M059J (cell line): Measurements from ENCODE around the gene SCTR. TPM values are rescaled to one million over a fixed set of nuclear protein-coding genes. Genes with fewer than 3 reads are reported as not detected.

Source experiments
- DNase-seq: peaks from one replicate; pipeline ENCODE4 v3.0.0-alpha.2; 2012; ENCODE audit warnings: low read depth
- total RNA-seq: library from RNA; depleted of rRNA; stranded (reverse); fragments of >200 nt; shearing (Covaris generic); gene quantifications from 2 replicates; pipeline ENCODE4 v1.2.3, GENCODE V29; 2014

Gene SCTR
- total RNA-seq, 1 experiment from 2014 or later, result not detected

DNA sequence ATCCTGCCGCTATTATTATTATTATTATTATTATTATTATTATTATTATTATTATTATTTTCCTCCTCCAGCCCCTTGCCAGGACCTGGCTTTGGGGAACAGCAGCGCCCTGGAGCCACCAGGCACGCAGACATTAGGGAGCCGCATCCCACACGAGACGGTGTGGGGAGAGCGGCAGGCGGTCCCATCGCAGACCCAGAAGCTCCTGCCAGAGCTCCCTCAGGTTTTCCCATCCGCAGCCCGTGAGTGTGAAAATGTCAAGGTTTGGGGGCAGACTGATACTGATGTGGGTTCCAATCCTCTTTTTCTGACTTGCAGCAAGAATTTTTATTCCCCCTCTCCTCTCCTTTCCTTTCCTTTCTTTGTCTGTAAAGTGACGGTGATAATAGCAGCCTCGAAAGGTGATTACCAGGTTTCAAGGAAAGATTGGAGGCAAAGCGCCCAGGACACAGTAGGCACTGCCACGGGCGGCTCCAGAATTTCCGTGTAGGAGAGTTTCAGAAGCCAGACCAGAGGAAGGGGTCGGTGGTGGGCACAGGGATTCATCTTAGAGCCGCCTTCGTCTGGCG, 816 bp downstream of the SCTR start:
- no peak for DNase-seq

DNA sequence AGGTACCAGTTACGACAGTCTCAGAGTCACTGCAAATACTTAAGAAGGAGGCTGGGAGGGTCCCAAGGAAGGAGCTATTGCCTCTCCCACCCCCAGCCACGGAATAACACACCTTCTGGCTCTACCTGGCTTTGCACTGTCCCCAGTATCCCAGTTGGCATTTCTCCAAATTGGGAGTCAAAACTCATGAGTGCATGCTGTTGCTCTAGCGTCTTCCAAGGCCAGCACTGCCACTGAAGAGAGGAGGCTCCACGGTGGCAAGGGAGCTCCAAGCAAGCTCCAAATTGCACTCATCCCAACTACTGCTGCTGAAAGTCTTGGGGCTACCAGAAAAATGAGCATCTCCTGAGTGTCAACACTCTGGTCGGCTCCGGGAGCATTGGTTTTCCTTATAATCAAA, 1.6 kb downstream of the SCTR start:
- no peak for DNase-seq

DNA sequence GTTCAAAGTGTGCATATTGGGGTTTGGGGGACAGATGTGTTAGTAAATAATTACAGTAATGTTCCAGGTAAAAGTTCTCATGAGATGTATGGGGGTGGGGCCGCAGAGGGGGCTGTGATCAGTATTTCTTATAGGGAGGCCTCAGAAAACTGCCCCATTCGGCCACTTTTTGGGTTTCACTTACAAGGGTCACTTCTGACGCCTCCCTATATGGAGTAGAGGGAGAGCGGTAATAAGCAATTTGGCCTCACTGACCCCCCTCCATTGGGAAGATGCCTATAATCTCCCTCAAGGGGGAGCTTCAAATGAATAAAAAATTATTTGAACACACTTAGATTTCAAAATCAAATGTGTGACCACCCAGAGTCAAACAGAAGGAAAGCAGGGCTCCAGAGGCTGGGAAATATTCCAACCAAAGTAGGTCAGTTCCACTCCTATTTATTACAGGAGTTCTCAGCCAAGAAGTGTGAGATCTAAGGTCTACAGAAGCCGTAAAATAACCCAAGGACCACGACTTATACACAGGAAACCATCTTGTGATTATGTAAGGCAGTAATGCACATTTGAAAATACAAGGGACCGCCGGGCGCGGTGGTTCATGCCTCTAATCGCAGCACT, 2.7 kb downstream of the SCTR start:
- no peak for DNase-seq

DNA sequence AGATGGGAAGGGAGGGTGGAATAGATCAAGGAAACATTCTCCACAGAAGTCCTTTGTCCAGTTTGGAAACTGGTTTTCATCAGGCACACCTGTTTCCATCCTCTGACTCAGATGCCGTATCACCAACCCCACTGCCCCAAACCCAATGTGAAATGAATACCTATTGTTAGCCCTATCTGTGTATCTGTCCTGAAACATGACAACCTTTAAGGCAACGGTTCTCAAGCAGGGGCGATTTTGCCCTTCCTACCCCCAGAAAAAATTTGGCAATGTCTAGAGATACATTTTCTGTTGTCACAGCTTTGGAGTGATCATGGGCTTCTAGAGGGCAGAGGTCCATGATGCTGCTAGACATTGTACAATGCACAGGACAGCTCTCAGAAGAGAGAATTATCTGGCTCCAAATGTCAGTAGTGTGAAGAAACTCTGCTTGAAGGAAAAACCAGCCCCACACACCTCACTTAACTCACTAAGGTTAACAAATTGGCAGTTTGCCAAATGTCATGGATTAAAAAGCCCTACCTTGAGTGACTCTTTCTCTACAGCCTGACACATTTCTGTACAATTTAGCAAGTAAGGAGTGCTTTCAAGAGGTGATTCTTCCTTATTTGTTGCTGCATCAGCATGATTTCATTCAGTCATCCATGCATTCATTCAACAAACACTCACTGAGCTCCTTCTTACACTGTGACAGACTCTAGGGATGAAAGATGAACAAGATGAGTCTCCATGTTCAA, 3.4 kb downstream of the SCTR start:
- no peak for DNase-seq

DNA sequence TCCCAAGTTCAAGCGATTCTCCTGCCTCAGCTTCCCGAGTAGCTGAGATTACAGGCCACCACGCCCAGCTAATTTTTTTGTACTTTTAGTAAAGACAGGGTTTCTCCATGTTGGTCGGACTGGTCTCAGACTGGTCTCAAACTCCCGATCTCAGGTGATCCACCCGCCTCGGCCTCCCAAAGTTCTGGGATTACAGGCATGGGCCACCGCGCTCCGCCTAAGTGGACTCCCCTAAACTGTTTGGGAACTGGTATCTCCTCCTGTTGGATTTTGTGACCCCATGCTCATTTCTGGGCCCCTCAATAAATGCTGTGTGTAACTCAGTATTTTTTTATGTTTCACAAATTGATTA, 5.2 kb downstream of the SCTR start:
- DNase-seq, result no peak

DNA sequence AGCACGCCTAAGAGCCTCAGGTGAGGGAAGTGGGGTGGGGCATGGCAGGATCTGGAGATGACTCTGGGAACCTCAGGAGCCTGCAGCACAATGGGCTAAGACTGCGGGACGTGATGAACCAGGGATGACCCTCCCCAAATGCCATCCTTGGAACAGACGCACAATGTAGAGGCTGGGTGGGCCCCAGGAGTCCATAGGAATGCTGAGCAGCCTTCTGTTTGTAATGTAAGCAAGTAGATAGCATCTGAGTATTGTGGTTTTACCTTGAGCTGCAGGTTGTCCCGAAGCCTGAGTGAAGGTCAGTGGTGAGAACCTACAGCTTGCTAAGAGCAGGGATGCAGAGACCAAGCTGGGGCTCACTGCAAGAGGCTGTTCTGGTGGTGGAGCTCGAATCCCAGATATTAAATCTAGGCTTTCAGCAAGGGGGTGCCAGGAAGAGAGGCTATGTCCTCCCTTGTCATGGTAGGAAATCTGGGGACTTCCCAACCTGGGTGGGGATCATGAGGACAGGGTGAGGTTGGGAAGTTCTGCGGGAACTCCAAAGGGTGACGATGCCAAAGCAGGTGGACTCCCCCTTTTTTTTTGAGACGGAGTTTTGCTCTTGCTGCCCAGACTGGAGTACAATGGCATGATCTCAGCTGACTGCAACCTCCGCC, 5.8 kb downstream of the SCTR start:
- no peak for DNase-seq

DNA sequence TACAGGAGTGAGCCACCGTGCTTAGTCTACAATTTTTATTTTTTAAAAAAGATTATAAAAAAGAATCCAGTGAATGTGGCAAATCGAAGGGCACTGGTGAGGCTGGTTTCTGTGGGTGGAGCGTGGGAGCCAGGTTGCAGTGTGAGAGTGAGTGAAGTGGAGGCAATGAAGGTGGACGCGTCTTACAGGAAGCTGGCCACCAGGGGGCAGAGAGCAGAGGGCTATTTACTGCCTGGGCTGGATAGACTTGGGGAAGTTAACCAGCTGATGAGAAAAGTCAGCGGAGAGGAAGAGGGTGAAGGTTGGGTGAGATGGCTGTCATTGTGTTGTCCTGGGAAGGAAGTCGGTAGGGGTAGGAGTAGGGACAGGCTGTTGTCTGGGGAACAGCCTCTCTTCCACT, 6.8 kb downstream of the SCTR start:
- DNase-seq, result peak; percentile 36

DNA sequence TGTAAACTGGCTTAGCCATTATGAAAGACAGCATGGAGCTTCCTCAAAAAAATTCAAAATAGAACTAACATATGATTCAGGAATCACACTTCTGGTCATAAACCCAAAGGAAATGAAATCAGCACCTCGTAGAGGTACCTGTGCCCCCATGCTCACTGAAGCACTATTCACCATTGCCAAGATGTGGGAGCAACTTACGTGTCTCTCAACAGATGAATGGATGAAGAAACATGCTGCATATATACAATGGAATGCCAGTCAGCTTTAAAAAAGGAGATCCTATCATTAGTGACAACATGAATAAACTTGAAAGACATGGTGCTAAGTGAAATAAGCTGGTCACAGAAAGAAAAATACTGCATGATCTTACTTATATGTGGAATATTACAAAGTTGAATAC, 8.2 kb downstream of the SCTR start:
- no peak for DNase-seq

DNA sequence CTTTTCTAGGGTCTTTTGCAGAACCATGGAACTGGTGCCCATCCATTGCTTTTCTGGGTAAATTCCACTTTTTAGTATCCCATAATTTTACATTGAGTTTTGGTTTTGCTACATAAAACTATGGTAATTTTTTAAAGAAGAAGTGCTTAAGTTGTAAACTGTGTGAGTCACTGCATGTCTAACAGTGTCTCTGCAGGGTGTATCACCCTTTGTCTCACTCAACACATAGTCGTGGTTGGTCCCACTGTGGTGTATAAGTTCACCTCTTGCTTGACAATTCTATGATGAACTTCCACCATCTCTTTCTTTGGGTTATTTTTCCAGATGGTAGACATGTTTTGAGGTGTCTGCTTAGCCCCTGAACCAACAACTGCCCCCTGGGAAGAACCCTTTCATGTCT, 10.5 kb downstream of the SCTR start:
- DNase-seq, result no peak

DNA sequence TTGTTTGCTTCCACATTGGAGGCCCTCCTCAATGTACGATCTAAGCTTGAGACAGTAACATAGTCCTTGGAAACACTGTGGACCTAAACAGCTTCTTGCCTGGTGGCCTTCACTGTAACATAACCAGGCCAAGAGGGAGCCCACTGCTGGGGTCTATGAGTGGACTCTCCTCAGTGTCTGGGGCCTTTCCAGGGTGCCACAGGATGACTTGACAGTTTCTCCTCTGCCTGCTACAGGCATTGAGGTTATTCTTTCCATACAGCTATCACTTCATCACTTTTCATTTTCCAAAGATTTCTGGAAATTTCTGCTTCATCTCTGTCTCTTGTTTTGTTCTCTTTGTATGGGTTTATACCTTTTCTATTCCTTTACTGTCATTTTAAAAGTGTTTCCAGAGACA, 11.3 kb downstream of the SCTR start:
- no peak for DNase-seq

DNA sequence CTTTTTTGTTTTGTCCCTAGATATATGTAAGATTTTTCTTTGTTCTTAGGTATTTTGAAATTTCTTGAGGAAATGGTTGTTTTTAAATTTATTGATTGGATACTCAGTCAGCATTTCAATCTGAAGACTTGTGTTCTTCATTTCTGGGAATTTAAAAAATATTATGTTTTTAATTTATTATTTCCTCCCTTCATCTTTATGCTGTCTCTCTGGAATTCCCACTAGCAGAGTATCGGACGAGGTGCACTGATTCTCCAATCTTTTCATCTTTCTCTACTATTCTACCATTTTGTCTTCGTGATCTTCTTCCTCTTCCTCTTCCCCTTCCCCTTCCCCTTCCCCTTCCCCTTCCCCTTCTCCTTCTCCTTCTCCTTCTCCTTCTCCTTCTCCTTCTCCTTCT, 12.3 kb downstream of the SCTR start:
- DNase-seq, result no peak

DNA sequence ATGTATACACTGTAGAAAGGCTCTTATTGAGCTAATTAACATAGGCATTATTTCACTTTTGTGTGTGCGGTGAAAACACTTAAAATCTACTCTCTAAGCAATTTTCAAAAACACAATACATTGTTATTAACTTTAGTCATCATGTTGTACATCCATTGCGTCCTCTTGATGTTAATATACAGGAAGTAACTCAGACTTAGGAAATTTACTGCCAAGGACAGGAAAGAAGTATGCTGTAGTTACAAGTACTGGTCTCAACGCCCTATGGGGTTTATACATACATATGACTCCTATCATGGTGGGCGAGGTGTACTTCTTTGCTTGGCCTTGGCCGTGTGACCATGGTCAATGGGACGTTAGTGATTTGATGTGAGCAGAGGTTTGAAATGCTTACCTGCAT, 15.5 kb downstream of the SCTR start:
- no peak for DNase-seq

DNA sequence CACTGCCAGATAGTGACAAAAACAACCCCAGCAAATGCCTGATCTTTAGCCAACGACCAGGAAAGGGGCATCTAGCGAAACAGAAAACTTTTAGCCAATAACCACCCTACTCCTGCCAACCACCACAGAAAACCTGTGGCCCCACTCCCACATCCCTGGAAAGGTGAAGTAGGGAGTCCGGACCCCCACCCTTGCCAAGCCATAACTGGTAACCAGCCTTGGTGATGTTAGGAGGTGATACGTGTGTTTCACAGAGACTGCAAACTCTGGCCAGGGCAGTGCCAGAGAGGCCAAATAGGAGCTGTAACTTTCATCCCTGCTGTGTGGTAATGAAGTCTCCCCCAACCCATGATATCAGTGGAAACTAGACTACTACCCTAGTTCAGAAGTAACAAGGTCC, 27.6 kb downstream of the SCTR start:
- no peak for DNase-seq

DNA sequence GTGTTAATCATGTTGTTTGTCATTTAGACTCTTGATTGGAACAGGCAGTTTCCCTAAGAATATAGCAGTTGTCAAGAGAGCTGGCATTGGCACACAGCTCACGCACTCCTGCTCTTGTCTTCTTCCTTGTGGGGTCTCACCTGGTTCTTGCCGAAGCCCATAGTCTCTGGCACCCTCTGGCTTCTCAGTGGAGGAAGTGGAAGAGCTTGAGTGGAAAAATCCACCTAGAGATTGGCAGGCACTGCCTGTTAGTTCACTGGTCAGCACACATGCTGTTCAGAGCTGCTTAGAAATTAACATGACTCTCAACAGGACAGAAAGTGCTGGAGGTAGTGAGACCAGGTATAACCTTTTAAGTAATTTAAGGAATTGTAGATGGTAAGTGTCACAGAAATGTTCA, 28.3 kb downstream of the SCTR start:
- no peak for DNase-seq

DNA sequence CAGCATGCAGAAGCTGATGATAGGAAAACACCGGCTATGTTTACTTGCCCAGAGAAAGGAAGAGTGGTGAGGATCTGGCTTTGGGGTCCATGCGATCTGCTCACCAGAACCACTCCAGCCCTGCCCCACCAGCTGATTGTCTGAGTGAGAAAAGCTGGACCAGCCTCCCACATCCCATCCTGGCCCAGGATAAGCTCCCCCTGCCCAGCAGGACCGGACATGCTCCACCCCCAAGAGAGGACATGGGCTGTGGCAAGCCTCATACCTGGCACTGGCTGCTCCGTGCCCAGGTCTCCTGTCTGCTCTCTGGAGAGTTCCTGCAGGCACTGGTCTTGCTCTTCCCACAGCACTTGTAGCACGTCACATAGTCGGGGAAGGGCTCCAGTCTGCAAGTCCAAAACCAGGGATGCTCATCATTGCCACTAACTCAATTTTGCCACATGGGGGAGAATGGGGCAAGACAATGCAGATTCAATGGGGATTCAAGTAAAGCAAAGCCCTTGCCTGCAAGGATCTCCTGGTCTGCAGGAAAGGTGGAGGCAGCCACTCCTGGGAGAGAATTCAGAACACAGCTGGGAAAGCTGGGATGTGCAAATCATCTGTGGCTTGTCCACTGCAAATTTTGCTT, 30.0 kb downstream of the SCTR start:
- no peak for DNase-seq

DNA sequence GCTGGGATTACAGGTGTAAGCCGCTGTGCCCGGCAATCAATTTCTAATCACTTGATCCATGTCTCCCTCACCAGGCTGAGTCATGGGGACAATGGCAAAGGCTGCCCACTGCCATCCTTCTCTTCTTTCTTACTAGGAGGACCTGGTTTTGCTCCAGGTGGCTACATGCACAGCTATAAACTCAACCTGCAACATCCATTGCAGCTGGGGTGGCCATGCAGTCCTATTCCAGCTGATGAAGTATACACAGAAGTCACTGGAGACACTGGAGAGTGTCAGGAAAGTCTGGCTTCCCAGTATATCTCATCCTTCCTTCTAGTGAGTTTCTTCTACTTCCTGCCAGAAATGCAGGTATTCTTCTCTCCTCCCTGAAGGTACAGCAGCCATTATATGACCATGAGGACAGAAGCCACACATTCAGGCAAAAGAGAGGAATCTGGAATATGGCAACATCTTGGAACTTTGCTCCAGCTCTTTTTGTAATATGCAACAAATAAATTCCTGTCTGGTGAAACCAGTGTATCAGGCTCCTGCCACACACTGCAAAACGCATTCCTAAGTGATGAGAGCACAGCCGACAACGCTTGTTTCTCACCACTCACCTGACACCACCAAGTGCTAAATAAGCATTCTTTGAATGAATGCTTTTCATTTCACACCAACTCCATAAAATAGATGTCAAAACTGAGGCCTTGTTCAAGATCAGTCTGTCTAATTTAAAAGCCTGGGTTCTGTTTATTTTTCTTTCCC, 32.3 kb downstream of the SCTR start:
- peak; percentile 86 for DNase-seq

DNA sequence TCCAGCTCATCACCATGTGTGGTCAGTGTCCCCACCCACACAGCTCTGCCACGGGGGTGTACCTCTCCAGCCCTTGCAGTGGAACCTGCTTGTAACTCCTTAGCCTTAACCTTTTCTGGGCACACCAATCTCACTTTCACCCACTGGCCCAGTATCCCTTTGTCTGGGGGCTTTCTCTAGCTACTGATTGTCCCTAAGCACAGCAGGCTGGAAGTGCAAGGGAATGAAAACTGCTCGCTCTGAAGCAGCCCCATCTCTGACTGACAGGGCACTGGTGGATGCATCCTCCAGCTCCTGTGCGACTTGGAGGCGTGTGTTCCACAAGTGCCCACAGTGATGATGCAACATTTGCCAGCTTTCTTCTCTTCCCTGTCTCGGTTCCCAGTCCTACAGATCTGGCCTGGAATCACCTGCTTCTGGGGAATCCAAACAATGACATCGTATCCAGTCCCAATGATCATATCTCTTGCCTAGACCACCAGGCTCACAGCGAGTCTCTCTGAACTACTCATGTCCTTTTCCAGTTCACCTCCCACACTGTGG, 33.6 kb downstream of the SCTR start:
- DNase-seq, result peak; percentile 24

DNA sequence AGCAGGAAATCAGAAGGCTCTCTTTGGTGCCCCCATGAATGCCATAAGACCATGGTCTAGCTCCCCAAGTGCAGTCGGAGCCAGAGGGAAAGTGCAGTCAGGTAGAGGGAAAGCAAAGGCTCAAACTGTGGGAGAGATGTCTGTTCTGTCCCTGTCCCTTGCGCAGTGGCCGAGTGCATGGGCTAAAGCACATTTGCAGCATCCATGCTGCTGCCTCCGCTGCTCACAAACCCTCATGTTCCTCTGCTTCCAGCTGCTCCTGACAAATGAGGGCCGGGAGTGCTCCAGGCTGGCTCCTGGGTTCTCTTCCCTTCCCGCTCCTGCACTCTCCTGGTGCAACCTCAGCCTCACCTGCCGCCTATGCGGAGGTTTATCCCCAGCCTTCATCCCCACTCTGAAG, 34.2 kb downstream of the SCTR start:
- no peak for DNase-seq

DNA sequence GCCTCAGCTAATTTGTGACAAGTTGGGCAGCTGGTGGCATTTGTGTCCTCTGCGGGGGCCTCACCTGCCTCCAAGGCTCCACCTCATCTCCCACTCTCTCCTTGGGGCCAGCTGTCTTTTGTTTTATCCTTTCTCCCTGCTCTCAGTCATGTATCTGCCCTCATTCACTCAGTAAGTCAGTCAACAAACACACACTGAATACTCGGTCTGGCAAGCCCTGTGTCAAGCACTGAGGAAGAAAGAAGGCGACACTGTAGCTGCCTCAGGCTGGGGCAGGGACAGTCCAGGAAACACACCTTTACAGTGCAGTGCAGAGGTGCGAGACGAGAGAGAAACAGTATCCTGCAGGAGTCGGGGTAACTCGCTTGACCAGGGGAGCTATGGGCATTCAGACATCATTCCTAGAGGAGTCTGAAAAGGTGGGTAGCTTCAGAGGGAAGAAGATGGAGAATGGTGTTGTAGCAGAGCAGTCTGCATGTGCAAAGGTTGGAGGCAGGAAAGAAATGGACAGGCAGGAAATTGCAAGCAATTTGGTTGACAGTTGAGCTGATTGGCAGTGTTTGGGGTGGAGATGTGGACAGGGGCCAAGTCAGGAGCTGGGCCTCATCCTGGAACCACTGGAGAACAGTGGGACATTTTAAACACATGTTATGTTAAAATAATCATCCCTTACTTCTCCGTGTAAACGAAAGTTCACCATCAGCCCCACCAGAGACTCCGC, 34.9 kb downstream of the SCTR start:
- DNase-seq, result no peak

DNA sequence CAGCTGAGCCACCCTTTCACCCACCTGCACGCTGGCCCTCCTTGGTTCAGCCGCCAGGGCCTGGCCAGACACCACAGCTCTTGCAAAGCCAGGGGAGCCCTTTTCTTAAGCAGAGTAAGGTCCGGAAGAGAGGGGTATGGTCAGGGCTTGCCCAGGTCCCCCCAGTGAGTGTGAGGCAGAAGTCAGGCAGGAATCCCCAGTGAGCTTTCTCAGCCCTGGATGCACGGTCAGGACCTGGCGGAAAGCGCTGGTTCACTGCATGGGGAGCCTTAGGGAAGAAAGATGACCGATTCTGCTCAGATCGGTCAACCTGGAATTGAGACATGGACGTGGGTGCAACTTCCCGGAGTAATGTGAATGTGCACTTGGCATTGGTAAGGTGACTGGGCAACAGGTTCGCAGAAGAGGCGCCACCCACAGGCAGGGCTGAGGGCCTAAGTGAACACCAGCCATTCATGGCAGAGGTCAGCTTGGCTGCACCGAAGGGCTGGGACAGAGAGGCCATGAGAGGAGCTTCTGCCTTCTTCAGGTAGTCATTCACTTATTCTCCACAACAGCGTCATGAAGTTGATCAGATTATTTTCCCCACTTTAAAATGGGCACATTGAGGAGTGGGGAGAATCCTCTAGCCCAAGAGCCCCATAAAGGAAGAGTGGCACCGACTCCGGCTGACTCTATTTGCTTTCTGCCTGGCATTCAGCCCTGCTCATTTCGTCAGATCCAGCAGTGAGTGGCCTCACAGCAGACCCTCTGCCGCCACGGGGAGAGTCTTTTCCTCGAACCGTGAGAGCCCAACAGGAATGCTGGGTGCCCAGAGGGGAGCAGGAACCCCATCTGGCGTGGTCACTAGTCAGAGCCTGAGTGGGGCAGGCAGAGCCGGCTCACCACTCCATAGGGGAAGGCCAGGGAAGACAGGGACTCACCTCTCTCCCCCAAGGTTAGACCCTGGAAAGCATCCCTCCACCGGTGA, 35.8 kb downstream of the SCTR start:
- DNase-seq, result no peak
